H1 (cell line): ENCODE results near the gene PES1. TPM values are rescaled to one million over a fixed set of nuclear protein-coding genes. Genes with fewer than 3 reads are reported as not detected.
A peak's percentile ranks its signal among the peaks of the same experiment; 100 is the strongest.

Source experiments
- CTCF ChIA-PET: fragments of 300-600 bp; sonication (Branson Sonifier 250); formaldehyde crosslinking; loops from one replicate; lab custom pipeline; 2021; ENCODE audit not compliant: partially characterized antibody; lab: Charles Lee
- POLR2A ChIA-PET: fragments of 300-600 bp; sonication (Branson Sonifier 250); formaldehyde crosslinking; loops from one replicate; lab custom pipeline; 2021; ENCODE audit warnings: inconsistent platforms; ENCODE audit not compliant: partially characterized antibody; lab: Charles Lee
- DNase-seq, 2 experiments: peaks; one replicate each; pipeline versions ENCODE4 v3.0.0 to v3.0.0-alpha.2; 2010 to 2022; ENCODE audit warnings: low spot score in 2 of 2, low read depth in 1 of 2, mixed read lengths in 1 of 2
- FAIRE-seq: peaks from 2 replicates; lab custom pipeline; 2011; peaks lifted over from hg19 to GRCh38; lab: Jason Lieb, UNC
- H2AFZ ChIP-seq: 2 replicates; pipeline ENCODE4 v1.8.1; 2012; ENCODE audit warnings: low read length, inconsistent platforms
- H2AK5ac ChIP-seq: 2 replicates; pipeline ENCODE4 v1.6.1; 2013; ENCODE audit warnings: low read depth, low read length
- H2BK120ac ChIP-seq: replicated peaks from 2 replicates; pipeline ENCODE3; 2013; ENCODE audit warnings: low read depth, low read length, inconsistent platforms
- H2BK12ac ChIP-seq: 2 replicates; pipeline ENCODE4 v1.6.1; 2013; ENCODE audit warnings: low read depth, low read length
- H2BK15ac ChIP-seq: 2 replicates; pipeline ENCODE4 v1.6.1; 2013; ENCODE audit warnings: low read length
- H2BK20ac ChIP-seq: 2 replicates; pipeline ENCODE4 v1.6.1; 2013; ENCODE audit warnings: low read length
- H2BK5ac ChIP-seq: 2 replicates; pipeline ENCODE4 v1.6.1; 2013; ENCODE audit warnings: low read depth, low read length
- H3K14ac ChIP-seq: 2 replicates; pipeline ENCODE4 v1.6.1; 2013; ENCODE audit warnings: inconsistent platforms; ENCODE audit not compliant: insufficient read length
- H3K18ac ChIP-seq: 2 replicates; pipeline ENCODE4 v1.6.1; 2013; ENCODE audit warnings: low read length; ENCODE audit errors: extremely low read depth
- H3K23ac ChIP-seq: 2 replicates; pipeline ENCODE4 v1.6.1; 2013; ENCODE audit warnings: inconsistent platforms; ENCODE audit not compliant: insufficient read length
- H3K23me2 ChIP-seq: 2 replicates; pipeline ENCODE4 v1.6.1; 2013; ENCODE audit warnings: low read depth, low read length
- H3K27ac ChIP-seq: 2 replicates; pipeline ENCODE4 v1.6.1; 2011; ENCODE audit warnings: low read depth, low read length, inconsistent platforms
- H3K27me3 ChIP-seq, 4 experiments: replicated peaks in 1 of 4; 1 replicate in 1 of 4; 2 replicates in 3 of 4; pipeline versions ENCODE4 v1.6.1 to v1.8.1; 2011 to 2013; ENCODE audit warnings: low read length in 3 of 4, mild to moderate bottlenecking in 3 of 4, inconsistent platforms in 2 of 4, mixed read lengths in 2 of 4, moderate library complexity in 1 of 4; ENCODE audit not compliant: control insufficient read depth in 3 of 4, insufficient read depth in 3 of 4; ENCODE audit errors: extremely low read depth in 1 of 4
- H3K36me3 ChIP-seq, 4 experiments: 2 replicates each; pipeline versions ENCODE4 v1.6.1 to v1.8.1; 2011 to 2013; ENCODE audit warnings: mild to moderate bottlenecking in 4 of 4, low read length in 3 of 4, moderate library complexity in 2 of 4, control low read depth in 1 of 4, inconsistent platforms in 1 of 4; ENCODE audit not compliant: insufficient read depth in 4 of 4, control insufficient read depth in 2 of 4
- H3K4ac ChIP-seq: replicated peaks from 2 replicates; pipeline ENCODE3; 2013; ENCODE audit warnings: low read length, low read depth, mixed read lengths, inconsistent platforms; ENCODE audit not compliant: insufficient read length
- H3K4me1 ChIP-seq, 4 experiments: replicated peaks in 1 of 4; 1 replicate in 1 of 4; 2 replicates in 3 of 4; pipeline versions ENCODE4 v1.6.1 to v1.8.1; 2011 to 2013; ENCODE audit warnings: low read length in 3 of 4, inconsistent platforms in 2 of 4, mixed read lengths in 1 of 4; ENCODE audit not compliant: insufficient read depth in 4 of 4, control insufficient read depth in 3 of 4
- H3K4me2 ChIP-seq, 2 experiments: 2 replicates each; pipeline versions ENCODE4 v1.6.1 to v1.8.1; 2011 to 2013; ENCODE audit warnings: low read depth in 2 of 2, low read length in 2 of 2, control low read depth in 1 of 2, inconsistent platforms in 1 of 2, mild to moderate bottlenecking in 1 of 2; ENCODE audit not compliant: insufficient read depth in 1 of 2
- H3K4me3 ChIP-seq, 4 experiments: fragments of 200-600, 300-600 bp in 1 of 4; sonication (generic), shearing (Covaris generic), sonication (Bioruptor Twin) in 1 of 4; 2 replicates each; pipeline versions ENCODE4 v1.5.1 to v1.8.1; 2011 to 2016; ENCODE audit warnings: low read length in 4 of 4, low read depth in 3 of 4, control low read depth in 2 of 4, inconsistent platforms in 2 of 4, mild to moderate bottlenecking in 2 of 4, mixed read lengths in 1 of 4, moderate library complexity in 1 of 4; ENCODE audit not compliant: insufficient read depth in 2 of 4; ENCODE audit errors: extremely low read depth in 1 of 4
- H3K56ac ChIP-seq: replicated peaks from 2 replicates; pipeline ENCODE3; 2013; ENCODE audit warnings: low read depth, mild to moderate bottlenecking, mixed read lengths, low read length, inconsistent platforms; ENCODE audit not compliant: insufficient read length
- H3K79me1 ChIP-seq: 2 replicates; pipeline ENCODE4 v1.6.1; 2013; ENCODE audit warnings: low read depth, low read length, control low read depth
- H3K79me2 ChIP-seq, 2 experiments: 2 replicates each; pipeline versions ENCODE4 v1.6.1 to v1.8.1; 2012 to 2013; ENCODE audit warnings: low read length in 2 of 2, mild to moderate bottlenecking in 2 of 2, inconsistent platforms in 1 of 2; ENCODE audit not compliant: insufficient read depth in 2 of 2, control insufficient read depth in 1 of 2
- H3K9ac ChIP-seq, 4 experiments: replicated peaks in 1 of 4; 1 replicate in 1 of 4; 2 replicates in 3 of 4; pipeline versions ENCODE4 v1.6.1 to v1.8.1; 2011 to 2013; ENCODE audit warnings: low read depth in 3 of 4, low read length in 3 of 4, control low read depth in 2 of 4, mild to moderate bottlenecking in 2 of 4, moderate library complexity in 2 of 4, inconsistent platforms in 1 of 4; ENCODE audit errors: extremely low read depth in 1 of 4
- H3K9me3 ChIP-seq, 2 experiments: 2 replicates each; pipeline versions ENCODE4 v1.6.1 to v1.8.1; 2012 to 2013; ENCODE audit warnings: mild to moderate bottlenecking in 2 of 2, moderate library complexity in 2 of 2, control low read depth in 1 of 2, inconsistent platforms in 1 of 2, low read depth in 1 of 2, low read length in 1 of 2, mixed read lengths in 1 of 2; ENCODE audit not compliant: insufficient read depth in 2 of 2
- H4K20me1 ChIP-seq, 2 experiments: replicated peaks in 1 of 2; 2 replicates each; pipeline versions ENCODE3 to v1.8.1; 2011 to 2013; ENCODE audit warnings: inconsistent platforms in 2 of 2, low read length in 2 of 2, mild to moderate bottlenecking in 1 of 2; ENCODE audit not compliant: insufficient read depth in 2 of 2, control insufficient read depth in 1 of 2
- H4K5ac ChIP-seq: 2 replicates; pipeline ENCODE4 v1.6.1; 2013; ENCODE audit warnings: low read length, low read depth, mixed read lengths, inconsistent platforms; ENCODE audit not compliant: insufficient read length
- H4K8ac ChIP-seq: 2 replicates; pipeline ENCODE4 v1.8.0; 2013; ENCODE audit warnings: mild to moderate bottlenecking, moderate library complexity, low read length, inconsistent platforms; ENCODE audit not compliant: insufficient read depth; ENCODE audit errors: extremely low read depth
- H4K91ac ChIP-seq: replicated peaks from 2 replicates; pipeline ENCODE3; 2013; ENCODE audit warnings: low read length, mixed read lengths, inconsistent platforms; ENCODE audit not compliant: insufficient read length
- EP300 ChIP-seq, 2 experiments: IDR thresholded peaks; 1 replicate in 1 of 2; 2 replicates in 1 of 2; pipeline ENCODE4 v1.6.1; 2011 to 2012; ENCODE audit warnings: low read depth in 2 of 2, low read length in 2 of 2, mild to moderate bottlenecking in 2 of 2, borderline replicate concordance in 1 of 2, inconsistent platforms in 1 of 2, moderate library complexity in 1 of 2
- EZH2 ChIP-seq: fragments of 200-600 bp; sonication (generic); IDR thresholded peaks from 2 replicates; pipeline ENCODE4 v1.7.1; 2012; ENCODE audit warnings: low read depth, mild to moderate bottlenecking, moderate library complexity, low read length, inconsistent platforms; ENCODE audit not compliant: severe bottlenecking
- NANOG ChIP-seq: IDR thresholded peaks from 2 replicates; pipeline ENCODE4 v1.6.1; 2011; ENCODE audit warnings: low read length, low read depth, mild to moderate bottlenecking, inconsistent platforms; ENCODE audit not compliant: insufficient read depth, poor library complexity, severe bottlenecking
- RAD21 ChIP-seq, 2 experiments: IDR thresholded peaks in 1 of 2; conservative IDR thresholded peaks in 1 of 2; 2 replicates each; pipeline ENCODE4 v1.6.1; 2011; ENCODE audit warnings: low read depth in 2 of 2, low read length in 2 of 2, improper control_type of control experiment in 1 of 2, inconsistent platforms in 1 of 2, mild to moderate bottlenecking in 1 of 2, moderate library complexity in 1 of 2
- SIRT6 ChIP-seq: IDR thresholded peaks from one replicate; pipeline ENCODE4 v1.7.1; 2012; ENCODE audit warnings: low read length, inconsistent platforms
- ZNF274 ChIP-seq: IDR thresholded peaks from 2 replicates; pipeline ENCODE4 v1.7.0; 2012; ENCODE audit warnings: low read length, borderline replicate concordance; ENCODE audit errors: extremely low read depth
- WGBS, 2 experiments: shearing (Covaris generic) in 1 of 2; methylation state at CpG; one replicate each; pipeline versions ENCODE4 v1.1.6 to v1.1.7; 2013 to 2015; ENCODE audit warnings: low lambda C conversion rate in 2 of 2, mixed read lengths in 2 of 2, inconsistent platforms in 1 of 2, low coverage in 1 of 2, missing lambda C conversion rate in 1 of 2; ENCODE audit not compliant: insufficient replicate concordance in 2 of 2, insufficient coverage in 1 of 2, insufficient read length in 1 of 2; ENCODE audit errors: extremely low coverage in 1 of 2, missing lambda C conversion rate in 1 of 2; 5-methylcytosine and 5-hydroxymethylcytosine counted together
- polyA plus RNA-seq, 7 experiments: library from polyadenylated mRNA; depleted of rRNA in 3 of 7; stranded (reverse) in 5 of 7; unstranded in 2 of 7; fragments of >200 nt in 5 of 7; fragments of 200-250 nt in 2 of 7; gene quantifications; 1 replicate in 5 of 7; 2 replicates in 1 of 7; 4 replicates in 1 of 7; pipeline versions ENCODE4 v1.2.1 to v1.2.3, GENCODE V29; 2011 to 2013; ENCODE audit warnings: missing spikeins in 2 of 7, mixed read lengths in 2 of 7
- total RNA-seq: library from RNA; stranded (reverse); fragmentation: NEBNext Ultra II Directional; extraction: Animal tissue kit (Norgen Biotek cat#: 25700); gene quantifications from 2 replicates; pipeline ENCODE4 v1.2.1, GENCODE V29; 2021
- TF ChIP-seq, protein P1 (sequence below), 3 experiments: IDR thresholded peaks; 1 replicate in 2 of 3; 2 replicates in 1 of 3; pipeline versions ENCODE4 v1.5.1 to v1.6.1; 2011; ENCODE audit warnings: low read length in 3 of 3, mild to moderate bottlenecking in 3 of 3, inconsistent platforms in 2 of 3, low read depth in 1 of 3, moderate library complexity in 1 of 3; ENCODE audit not compliant: insufficient read depth in 1 of 3; ENCODE audit errors: control extremely low read depth in 1 of 3

PES1 gene
- total and polyA plus RNA-seq, 2 of the 8 experiments (the other 6 are each of a cell fraction or from before 2014, with no cell fraction given): 121 to 191 TPM

- Histone ChIP-seq H2BK15ac (0 out of 2 replicates have a peak overlapping the region, but pooled peaks have one; percentile 83), H3K14ac (no peak overlapping the region), H3K27ac (peak overlapping the region; percentile 71), H4K91ac (peak overlapping the region; percentile 71), H3K79me2 (peaks cover 0 to 15% of the 10 kb centered on the region in 2 experiments; a peak in 2 of 4 replicates), H2AFZ (peak overlapping the region; percentile 69), H3K4ac (peak overlapping the region; percentile 75), H4K8ac (no peak overlapping the region), H3K18ac (peak overlapping the region; percentile 12; the same call in 1 of the 2 replicates), H3K9ac (peak overlapping the region in 1 of 4 experiments; percentile 9; a peak in 3 of 7 replicates), H2BK120ac (peak overlapping the region; percentile 94), H4K20me1 (no peaks in the 10 kb centered on the region), H3K36me3 (peaks cover 0 to 10% (median 6%) of the 10 kb centered on the region in 4 experiments; a peak in 4 of 8 replicates), H2BK5ac (peak overlapping the region; percentile 18; the same call in 1 of the 2 replicates), H3K23ac (no peak overlapping the region), H2AK5ac (no peak overlapping the region), H3K4me1 (peaks cover 3 to 31% (median 12%) of the 10 kb centered on the region in 4 experiments), H3K27me3 (no peaks in the 10 kb centered on the region), H2BK12ac (peak overlapping the region; percentile 40), H3K56ac (peak overlapping the region; percentile 32), H4K5ac (peak overlapping the region; percentile 89), H3K23me2 (peaks cover 9% of the 10 kb centered on the region; the same call in 1 of the 2 replicates), H3K4me2 (peak overlapping the region; percentile 61 to 96), H3K9me3 (no peaks in the 10 kb centered on the region), H3K79me1 (0 out of 2 replicates have a peak, but pooled peaks cover 2% of the 10 kb centered on the region), H2BK20ac (peak overlapping the region; percentile 76; the same call in 1 of the 2 replicates), H3K4me3 (peak overlapping the region; percentile 19 to 52 (median 22); a peak in 5 of 8 replicates)
- 55% methylated on average over 9 of the region's 9 CpGs; no CpG with 5 or more reads in 1 of the 2 experiments for whole genome bisulfite sequencing, 2 experiments
- FAIRE-seq (peak; percentile 32), DNase-seq (peak in 1 of 2 experiments; percentile 63)
- CTCF ChIA-PET: interaction anchor here (0.8 to 7.0 kb wide), 26 partner anchors 8 to 181 kb away, joined by 3 to 52 read pairs (median 4); partner anchors contain the start of genes GAL3ST1, PES1 and SLC35E4
- POLR2A ChIA-PET: interaction anchor here (0.8 to 3.5 kb wide), 10 partner anchors 9 to 479 kb away, joined by 3 to 16 read pairs (median 4); partner anchors contain the start of genes GAL3ST1, PES1 and SLC35E4
- TF ChIP-seq ZNF274 (no peak), SIRT6 (no peak), EP300 (IDR thresholded peaks at IDR 0.05; ENCODE audit: borderline replicate concordance in 1 of 2, low read depth in 2 of 2, low read length in 2 of 2) (no peak), EZH2 (no peak), RAD21 (IDR thresholded peaks at IDR 0.05 in 1 of 2, conservative IDR thresholded peaks at IDR 0.05 in 1 of 2; ENCODE audit: low read depth in 2 of 2, low read length in 2 of 2) (peak; percentile 7 to 40; a peak in 3 of 4 replicates), NANOG (no peak)
- TF ChIP-seq, protein P1, sequence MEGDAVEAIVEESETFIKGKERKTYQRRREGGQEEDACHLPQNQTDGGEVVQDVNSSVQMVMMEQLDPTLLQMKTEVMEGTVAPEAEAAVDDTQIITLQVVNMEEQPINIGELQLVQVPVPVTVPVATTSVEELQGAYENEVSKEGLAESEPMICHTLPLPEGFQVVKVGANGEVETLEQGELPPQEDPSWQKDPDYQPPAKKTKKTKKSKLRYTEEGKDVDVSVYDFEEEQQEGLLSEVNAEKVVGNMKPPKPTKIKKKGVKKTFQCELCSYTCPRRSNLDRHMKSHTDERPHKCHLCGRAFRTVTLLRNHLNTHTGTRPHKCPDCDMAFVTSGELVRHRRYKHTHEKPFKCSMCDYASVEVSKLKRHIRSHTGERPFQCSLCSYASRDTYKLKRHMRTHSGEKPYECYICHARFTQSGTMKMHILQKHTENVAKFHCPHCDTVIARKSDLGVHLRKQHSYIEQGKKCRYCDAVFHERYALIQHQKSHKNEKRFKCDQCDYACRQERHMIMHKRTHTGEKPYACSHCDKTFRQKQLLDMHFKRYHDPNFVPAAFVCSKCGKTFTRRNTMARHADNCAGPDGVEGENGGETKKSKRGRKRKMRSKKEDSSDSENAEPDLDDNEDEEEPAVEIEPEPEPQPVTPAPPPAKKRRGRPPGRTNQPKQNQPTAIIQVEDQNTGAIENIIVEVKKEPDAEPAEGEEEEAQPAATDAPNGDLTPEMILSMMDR (IDR thresholded peaks at IDR 0.05; ENCODE audit: control extremely low read depth in 1 of 3, insufficient read depth in 1 of 3, low read depth in 1 of 3, low read length in 3 of 3): peak; percentile 64 to 74 (median 64)
Measured at GRCh38 chr22:30605449-30606110, 13.9 kb upstream of the PES1 start.
